ENCODE measurements around the gene MGAT4C. TPM values are rescaled to one million over a fixed set of nuclear protein-coding genes. Genes with fewer than 3 reads are reported as not detected.

The MGAT4C gene
- polyA plus RNA-seq, 2 of the 4 experiments (the other 2 are of a cell fraction): 0.17 TPM; not detected in 1

DNA sequence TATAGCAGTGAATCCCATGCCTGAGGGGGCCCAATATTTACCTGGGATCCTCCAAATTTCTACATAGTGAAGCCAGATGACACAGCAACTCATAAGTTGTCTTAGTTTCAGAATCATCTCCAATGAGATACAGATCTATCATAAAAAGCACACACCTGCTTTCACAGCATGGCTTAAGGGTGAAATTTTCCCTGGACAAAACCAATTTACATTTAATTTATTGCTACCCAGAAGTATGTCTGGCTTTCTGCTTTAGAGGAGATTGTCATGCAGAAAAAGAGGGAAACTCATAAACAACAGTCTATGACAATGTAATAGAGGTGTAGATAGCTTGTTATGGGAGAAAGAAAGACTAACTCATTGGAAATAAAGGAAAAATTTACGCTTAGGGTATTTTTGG is 113.0 kb downstream of the MGAT4C start (continued):
- TF ChIP-seq JUN (IDR thresholded peaks at IDR 0.05): no peak
- no peak for TF ChIP-seq MAFK (IDR thresholded peaks at IDR 0.05; ENCODE audit: partially characterized antibody)
- no peak for TF ChIP-seq FOSB (CRISPR knock-in tag; IDR thresholded peaks at IDR 0.05)
- no peak for TF ChIP-seq HEYL (CRISPR knock-in tag; IDR thresholded peaks at IDR 0.05)
- TF ChIP-seq, protein P1, sequence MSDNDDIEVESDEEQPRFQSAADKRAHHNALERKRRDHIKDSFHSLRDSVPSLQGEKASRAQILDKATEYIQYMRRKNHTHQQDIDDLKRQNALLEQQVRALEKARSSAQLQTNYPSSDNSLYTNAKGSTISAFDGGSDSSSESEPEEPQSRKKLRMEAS (IDR thresholded peaks at IDR 0.05): no peak

DNA sequence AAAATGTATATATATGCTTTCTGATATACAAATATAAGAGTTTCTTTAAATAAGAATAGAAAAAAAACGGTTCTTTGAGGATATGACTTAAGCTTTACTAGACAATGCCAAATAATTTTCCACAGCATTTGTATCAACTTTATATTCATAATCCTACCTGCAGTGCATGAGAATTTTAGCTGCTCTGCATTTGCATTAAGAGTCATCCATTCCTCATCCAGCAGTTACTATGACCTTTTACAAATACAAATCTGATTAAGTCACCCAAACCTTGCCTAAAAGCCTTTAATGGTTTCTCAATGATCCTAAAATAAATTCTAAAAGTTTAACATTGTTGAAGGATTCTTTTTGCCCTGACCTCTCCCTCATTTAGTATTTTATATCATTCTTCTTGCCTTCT is 116.5 kb downstream of the MGAT4C start:
- CTCF ChIA-PET: no interaction called here
- DNase-seq (ENCODE audit: low read depth in 1 of 2, low spot score in 1 of 2) (no peak), ATAC-seq (no peak), FAIRE-seq (no peak)
- H3K4me3 ChIP-seq: no peak overlapping the region
- 30% methylated on average over 1 of the region's 1 CpG for WGBS (ENCODE audit: missing lambda C conversion rate)
- TF ChIP-seq JUNB (IDR thresholded peaks at IDR 0.05) (no peak), SMC3 (IDR thresholded peaks at IDR 0.05) (no peak), CHD2 (IDR thresholded peaks at IDR 0.05; ENCODE audit: low read length, partially characterized antibody) (no peak), FOXS1 (CRISPR knock-in tag; IDR thresholded peaks at IDR 0.05) (no peak), ESRRA (IDR thresholded peaks at IDR 0.05; ENCODE audit: borderline replicate concordance, low read length) (no peak), RFX5 (IDR thresholded peaks at IDR 0.05) (no peak), E2F6 (IDR thresholded peaks at IDR 0.05; ENCODE audit: borderline replicate concordance, low read depth) (no peak), TFCP2L1 (CRISPR knock-in tag; IDR thresholded peaks at IDR 0.05) (no peak)
- TF ChIP-seq, protein P2, sequence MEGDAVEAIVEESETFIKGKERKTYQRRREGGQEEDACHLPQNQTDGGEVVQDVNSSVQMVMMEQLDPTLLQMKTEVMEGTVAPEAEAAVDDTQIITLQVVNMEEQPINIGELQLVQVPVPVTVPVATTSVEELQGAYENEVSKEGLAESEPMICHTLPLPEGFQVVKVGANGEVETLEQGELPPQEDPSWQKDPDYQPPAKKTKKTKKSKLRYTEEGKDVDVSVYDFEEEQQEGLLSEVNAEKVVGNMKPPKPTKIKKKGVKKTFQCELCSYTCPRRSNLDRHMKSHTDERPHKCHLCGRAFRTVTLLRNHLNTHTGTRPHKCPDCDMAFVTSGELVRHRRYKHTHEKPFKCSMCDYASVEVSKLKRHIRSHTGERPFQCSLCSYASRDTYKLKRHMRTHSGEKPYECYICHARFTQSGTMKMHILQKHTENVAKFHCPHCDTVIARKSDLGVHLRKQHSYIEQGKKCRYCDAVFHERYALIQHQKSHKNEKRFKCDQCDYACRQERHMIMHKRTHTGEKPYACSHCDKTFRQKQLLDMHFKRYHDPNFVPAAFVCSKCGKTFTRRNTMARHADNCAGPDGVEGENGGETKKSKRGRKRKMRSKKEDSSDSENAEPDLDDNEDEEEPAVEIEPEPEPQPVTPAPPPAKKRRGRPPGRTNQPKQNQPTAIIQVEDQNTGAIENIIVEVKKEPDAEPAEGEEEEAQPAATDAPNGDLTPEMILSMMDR (IDR thresholded peaks at IDR 0.05): no peak
- no peaks in the 10 kb centered on the region for H3K9me3 ChIP-seq
- H3K27ac ChIP-seq: no peak overlapping the region
- POLR2A ChIA-PET: no interaction called here
- H3K4me2 ChIP-seq: no peak overlapping the region
- peaks cover 8% of the 10 kb centered on the region; the same call in 2 of the 3 replicates for H3K4me1 ChIP-seq

- Histone ChIP-seq H3K27ac (no peak overlapping the region), H3K4me2 (no peak overlapping the region), H3K9me3 (no peaks in the 10 kb centered on the region), H3K4me3 (no peak overlapping the region), H3K4me1 (peaks cover 8% of the 10 kb centered on the region; the same call in 2 of the 3 replicates)
- DNase-seq (ENCODE audit: low read depth in 1 of 2, low spot score in 1 of 2) (no peak), ATAC-seq (no peak), FAIRE-seq (no peak)
- CTCF ChIA-PET: no interaction called here
- POLR2A ChIA-PET: no interaction called here
- 75% methylated on average over 2 of the region's 2 CpGs for WGBS (ENCODE audit: missing lambda C conversion rate)
- no peak for TF ChIP-seq NR3C1 (IDR thresholded peaks at IDR 0.05)
- TF ChIP-seq GATA3 (IDR thresholded peaks at IDR 0.05; ENCODE audit: borderline replicate concordance): no peak
- TF ChIP-seq FOSB (CRISPR knock-in tag; IDR thresholded peaks at IDR 0.05): no peak
- TF ChIP-seq HOXA7 (CRISPR knock-in tag; IDR thresholded peaks at IDR 0.05): no peak
- TF ChIP-seq CEBPB (IDR thresholded peaks at IDR 0.05): no peak
Observed at GRCh38 chr12:86138770-86139169, 117.4 kb downstream of the MGAT4C start.

- no peaks in the 10 kb centered on the region for H3K9me3 ChIP-seq
- peak in 1 of 2 experiments; percentile 36 for DNase-seq (ENCODE audit: low read depth in 1 of 2, low spot score in 1 of 2)
- 38% methylated on average over 2 of the region's 2 CpGs for WGBS (ENCODE audit: missing lambda C conversion rate)
- peaks cover 8% of the 10 kb centered on the region; the same call in 2 of the 3 replicates for H3K4me1 ChIP-seq
- peak overlapping the region; percentile 9 to 48; a peak in 3 of 6 replicates for H3K27ac ChIP-seq
- FAIRE-seq: no peak
- H3K4me3 ChIP-seq: no peak overlapping the region
- POLR2A ChIA-PET: no interaction called here
- peak overlapping the region; percentile 57 for H3K4me2 ChIP-seq
- CTCF ChIA-PET: no interaction called here
- ATAC-seq: peak; percentile 80 to 84
- TF ChIP-seq ZSCAN20 (CRISPR knock-in tag; IDR thresholded peaks at IDR 0.05) (no peak), FOSL2 (IDR thresholded peaks at IDR 0.05) (no peak), FOSL2 (CRISPR knock-in tag; IDR thresholded peaks at IDR 0.05) (peak; percentile 42)
Observed at GRCh38 chr12:86137936-86138335, 118.3 kb downstream of the MGAT4C start.
